Dedifferentiated amniotic fluid mesenchymal stem cell (primary cell): ENCODE measurements around the gene FBXL17.

Source experiments
- DNase-seq: peaks from one replicate; pipeline ENCODE4 v3.0.0-alpha.2; 2016; ENCODE audit errors: extremely low spot score

The FBXL17 gene

DNA sequence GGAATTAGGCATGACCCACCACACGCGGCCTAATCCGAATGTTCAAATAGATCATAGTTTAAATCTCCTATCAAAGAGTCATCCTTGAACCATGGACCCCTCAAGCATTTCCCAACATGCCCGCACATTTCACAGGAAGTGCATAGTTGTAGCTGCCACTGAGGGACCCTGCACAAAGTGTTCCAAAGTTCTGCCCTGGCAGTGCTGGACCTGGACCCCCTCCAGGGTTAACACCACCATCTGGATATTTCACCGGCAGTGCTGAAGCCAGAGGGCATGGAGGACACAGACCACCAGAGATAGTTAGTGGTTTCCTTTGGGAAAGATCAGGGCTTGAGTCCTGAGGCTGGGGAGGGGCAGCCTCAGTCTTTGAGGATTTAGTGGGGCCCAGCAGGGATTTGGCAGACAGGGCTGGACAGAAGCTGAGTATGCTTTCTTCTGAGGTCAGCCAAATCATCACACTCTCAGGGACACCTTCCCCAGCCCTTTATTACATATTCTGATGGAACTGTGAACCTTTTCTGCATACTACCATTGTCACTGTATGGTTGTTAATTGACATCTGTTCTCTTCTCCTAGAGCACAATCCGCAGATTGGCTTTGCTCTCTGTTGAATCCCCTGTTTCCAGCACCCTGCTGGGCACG lies 567.6 kb downstream of the FBXL17 start:
- DNase-seq: no peak

DNA sequence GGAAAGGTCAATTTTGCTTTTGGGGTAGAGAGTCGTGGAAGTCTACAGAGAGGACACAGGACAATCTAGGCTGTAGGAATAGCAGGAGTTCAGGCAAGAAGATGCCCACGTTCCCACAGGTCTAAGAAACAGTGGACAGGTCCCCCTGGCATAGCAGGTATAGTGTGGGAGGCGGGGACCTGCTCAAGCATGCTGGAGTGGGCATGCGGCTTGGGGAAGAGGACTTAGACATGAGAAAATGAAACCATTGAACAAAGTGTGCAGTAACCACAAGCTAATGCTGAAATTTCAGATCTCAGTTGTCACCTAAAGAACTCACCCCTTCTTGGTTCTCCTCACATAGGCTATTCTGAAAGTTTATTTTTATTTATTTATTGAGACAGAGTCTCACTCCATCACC lies 568.3 kb downstream of the FBXL17 start:
- no peak for DNase-seq

DNA sequence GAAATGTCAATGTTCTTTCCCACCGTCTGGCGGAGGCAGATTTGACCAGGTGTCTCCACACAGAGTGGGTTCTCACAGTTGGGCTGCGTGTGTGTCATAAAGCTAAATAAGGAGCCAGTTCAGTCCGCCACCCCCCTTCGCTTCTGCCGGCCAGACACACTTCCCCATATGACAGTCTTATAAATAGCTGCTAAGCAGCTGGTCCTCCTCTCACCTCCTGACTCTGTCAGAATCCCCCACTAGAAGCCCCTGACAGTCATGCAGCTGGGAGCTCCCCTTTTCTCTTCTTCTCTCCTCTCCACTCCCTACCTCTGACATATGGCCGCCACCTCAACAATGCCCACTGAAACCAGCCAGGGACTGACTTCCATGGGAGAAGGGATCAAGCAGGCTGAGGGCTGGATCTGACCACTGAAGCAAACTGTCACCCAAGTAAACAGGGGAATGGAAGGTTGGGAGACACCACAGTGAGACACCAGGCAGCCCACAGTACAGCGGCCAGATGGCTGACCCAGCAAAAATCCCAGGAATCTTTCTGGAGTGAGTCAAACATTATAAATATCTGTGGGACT lies 569.2 kb downstream of the FBXL17 start:
- DNase-seq: peak; percentile 68

GRCh38 chr5:107809201-107810034 lies 572.5 kb downstream of the FBXL17 start:
- DNase-seq: no peak
